ENCODE data around the gene CHMP2A. TPM values are rescaled to one million over a fixed set of nuclear protein-coding genes. Genes with fewer than 3 reads are reported as not detected.

Gene CHMP2A
- total and polyA plus RNA-seq, 2 of the 13 experiments (the other 11 are each of a cell fraction or from before 2014, with no cell fraction given): 49.7 to 55.0 TPM

- no peak for TF ChIP-seq SKIL (CRISPR knock-in tag; IDR thresholded peaks at IDR 0.05; ENCODE audit: borderline replicate concordance)
- no peak for TF ChIP-seq MAFF (IDR thresholded peaks at IDR 0.05; ENCODE audit: low read depth, low read length)
- TF ChIP-seq KDM3A (CRISPR knock-in tag; IDR thresholded peaks at IDR 0.05; ENCODE audit: low read depth): peak; percentile 71; the same call in 1 of the 2 replicates
- TF ChIP-seq STAT6 (CRISPR knock-in tag; IDR thresholded peaks at IDR 0.05; ENCODE audit: borderline replicate concordance): peak; percentile 56; the same call in 1 of the 2 replicates
- no peak for TF ChIP-seq MAZ (IDR thresholded peaks at IDR 0.05; ENCODE audit: borderline replicate concordance, low read depth, low read length)
- peak; percentile 80 for TF ChIP-seq MAZ (CRISPR knock-in tag; IDR thresholded peaks at IDR 0.05; ENCODE audit: low read depth)
- TF ChIP-seq SALL1 (CRISPR knock-in tag; IDR thresholded peaks at IDR 0.05): peak; percentile 76
Measured at GRCh38 chr19:58575183-58576041, 20.5 kb upstream of the CHMP2A start (continued).
